ENCODE results near the gene XYLT1.

The XYLT1 gene

GRCh38 chr16:17460890-17461289, 9.9 kb downstream of the XYLT1 start:
- no peak for DNase-seq (ENCODE audit: insufficient read length, low spot score)
- FAIRE-seq = no peak

DNA sequence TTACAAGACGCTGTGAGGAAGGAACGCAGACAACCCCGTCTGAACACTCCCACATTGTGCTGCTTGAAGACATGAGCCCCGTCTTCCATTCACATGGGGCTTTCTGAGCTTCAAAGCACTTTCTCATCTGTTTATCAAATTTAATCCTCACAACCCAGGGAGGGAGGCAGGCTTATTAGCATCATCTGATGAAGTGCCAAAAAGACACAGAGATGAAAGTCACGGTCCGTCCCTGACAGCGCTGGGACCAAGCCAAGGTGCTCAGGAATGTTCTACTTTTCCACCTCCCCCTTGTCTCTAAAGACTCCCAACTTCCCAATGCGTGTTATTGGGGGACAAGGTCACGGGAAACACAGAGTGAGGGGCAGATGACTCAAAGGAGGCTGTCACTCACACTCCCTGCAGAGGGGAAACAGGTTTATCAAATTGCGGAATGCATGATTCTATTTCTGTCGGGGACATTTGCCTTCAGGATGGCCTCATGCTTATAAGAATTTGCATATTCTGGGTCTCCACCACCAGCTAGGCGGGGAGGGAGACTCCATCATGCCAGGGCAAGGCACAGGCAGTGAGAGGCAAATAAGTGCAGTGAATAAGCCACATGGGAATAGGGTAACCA, 10.7 kb downstream of the XYLT1 start:
- no peak for DNase-seq (ENCODE audit: insufficient read length, low spot score)
- FAIRE-seq = peak; percentile 51

- DNase-seq (ENCODE audit: insufficient read length, low spot score) (no peak), FAIRE-seq (no peak)
Observed at GRCh38 chr16:17457997-17458396, 12.8 kb downstream of the XYLT1 start.

DNA sequence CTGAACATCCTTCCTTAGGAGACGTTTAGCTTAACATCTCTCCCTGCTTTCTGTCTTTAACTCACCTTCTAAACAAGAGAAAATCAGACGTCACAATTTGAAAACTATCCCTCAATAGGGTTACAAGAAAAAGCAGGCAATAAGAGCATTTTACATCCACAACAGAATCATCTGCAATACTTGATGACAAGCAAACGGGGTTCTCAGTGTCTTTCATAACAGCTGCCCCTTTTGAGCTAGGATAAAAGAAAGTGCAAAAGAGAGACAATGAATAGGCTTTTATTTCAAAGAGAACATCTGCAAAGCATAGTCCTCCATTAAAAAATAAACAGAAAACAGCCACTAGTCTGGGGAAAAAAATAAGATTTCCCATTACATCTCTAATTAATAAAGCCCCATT, 13.2 kb downstream of the XYLT1 start:
- no peak for DNase-seq (ENCODE audit: insufficient read length, low spot score)
- FAIRE-seq = no peak

DNA sequence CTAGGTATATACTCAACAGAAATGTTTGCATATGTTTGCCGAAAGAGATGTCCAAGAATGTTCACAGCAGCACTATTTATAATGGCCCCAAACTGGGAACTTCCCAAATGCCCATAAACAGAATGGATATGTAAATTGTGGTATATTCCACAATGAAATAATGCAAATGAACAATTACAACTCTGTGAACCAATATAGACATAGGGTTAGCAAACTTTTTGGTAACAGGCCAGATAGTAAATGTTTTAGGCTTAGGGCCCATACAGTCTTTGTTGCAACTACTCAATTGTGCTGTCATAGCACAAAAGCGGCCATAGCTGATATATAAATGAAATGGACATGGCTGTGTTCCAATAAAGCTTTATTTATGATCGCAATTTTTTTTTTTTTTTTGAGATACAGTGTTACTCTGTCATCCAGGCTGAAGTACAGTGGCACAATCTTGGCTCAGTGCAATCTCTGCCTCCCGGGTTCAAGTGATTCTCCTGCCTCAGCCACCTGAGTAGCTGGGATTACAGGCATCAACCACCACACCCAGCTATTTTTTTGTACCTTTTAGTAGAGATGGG, 16.5 kb downstream of the XYLT1 start:
- FAIRE-seq (no peak), DNase-seq (ENCODE audit: insufficient read length, low spot score) (no peak)

DNA sequence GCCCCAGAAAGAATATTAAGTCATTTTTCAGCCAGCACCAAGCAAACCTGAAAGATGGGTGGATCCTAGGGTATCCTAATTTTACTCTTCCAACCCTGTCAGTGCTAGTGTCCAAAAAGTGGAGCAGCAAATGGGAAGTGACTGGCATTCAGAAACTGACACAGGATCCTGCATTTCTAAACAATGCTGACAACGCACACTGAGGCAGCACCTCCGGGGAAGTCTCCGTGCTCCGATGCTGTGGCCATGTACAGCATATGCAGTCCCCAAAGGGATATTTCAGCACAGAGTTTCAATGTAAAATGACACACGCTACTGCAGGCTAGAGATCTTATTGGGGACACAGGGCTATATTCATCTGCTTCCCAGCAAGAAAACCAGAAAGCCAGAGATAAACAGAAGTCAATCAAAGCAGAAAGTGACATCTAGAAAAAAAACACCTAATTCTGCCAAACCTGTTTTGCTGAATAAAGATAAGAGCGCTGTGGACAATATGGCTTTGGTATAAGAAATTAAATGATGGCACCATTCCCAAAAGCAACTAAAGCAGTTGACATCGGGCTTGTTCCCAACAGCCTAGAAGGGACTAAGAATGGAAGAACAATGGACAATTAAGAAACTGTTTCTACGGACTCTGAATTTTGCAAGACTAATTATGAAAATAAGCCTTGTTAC, 17.3 kb downstream of the XYLT1 start:
- FAIRE-seq (no peak), DNase-seq (ENCODE audit: insufficient read length, low spot score) (no peak)

DNA sequence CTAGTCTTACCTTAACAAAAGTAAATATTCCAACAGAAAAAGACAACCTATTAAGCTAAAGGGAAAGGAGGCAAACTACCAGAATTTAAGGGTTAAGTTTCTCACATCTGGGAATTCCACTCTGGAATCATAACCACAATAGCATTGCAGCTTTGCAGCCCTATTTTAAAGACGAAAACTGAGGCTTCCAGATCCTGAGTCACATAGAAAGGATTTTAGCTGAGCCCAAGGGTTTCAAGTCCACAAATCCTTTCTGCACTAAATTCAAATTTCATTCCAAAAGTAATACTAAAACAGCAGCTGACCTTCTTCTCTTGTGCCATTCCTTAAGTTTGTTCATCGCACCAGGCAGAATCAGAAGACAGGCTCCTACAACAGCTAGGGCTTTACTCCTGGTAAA, 17.8 kb downstream of the XYLT1 start:
- DNase-seq (ENCODE audit: insufficient read length, low spot score) (no peak), FAIRE-seq (no peak)

- no peak for DNase-seq (ENCODE audit: insufficient read length, low spot score)
Observed at GRCh38 chr16:17451843-17452242, 18.9 kb downstream of the XYLT1 start.

DNA sequence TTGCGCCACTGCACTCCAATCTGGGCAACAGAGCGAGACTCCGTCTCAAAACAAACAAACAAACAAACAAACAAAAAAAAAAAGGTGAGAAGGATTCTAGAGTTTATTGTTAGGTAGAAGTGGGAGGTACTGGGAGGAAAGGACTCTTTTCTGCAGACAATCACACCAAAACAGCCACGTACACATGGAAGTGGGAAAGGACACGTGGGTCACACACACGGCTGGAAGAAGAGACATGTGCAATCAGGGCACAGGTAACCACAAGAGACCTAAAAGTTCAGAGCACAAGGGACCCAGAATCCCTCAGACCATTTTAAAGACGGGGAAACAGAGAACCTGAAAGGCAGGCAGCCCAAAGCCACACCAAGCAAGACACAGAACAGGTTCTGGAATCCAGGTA, 20.5 kb downstream of the XYLT1 start:
- DNase-seq (ENCODE audit: insufficient read length, low spot score) (no peak), FAIRE-seq (no peak)

More at GRCh38 chr16:17451843-17452242, 18.9 kb downstream of the XYLT1 start:
- no peak for FAIRE-seq

- DNase-seq (ENCODE audit: insufficient read length, low spot score) = no peak
- FAIRE-seq = no peak
Observed at GRCh38 chr16:17448640-17449638, 21.8 kb downstream of the XYLT1 start.

DNA sequence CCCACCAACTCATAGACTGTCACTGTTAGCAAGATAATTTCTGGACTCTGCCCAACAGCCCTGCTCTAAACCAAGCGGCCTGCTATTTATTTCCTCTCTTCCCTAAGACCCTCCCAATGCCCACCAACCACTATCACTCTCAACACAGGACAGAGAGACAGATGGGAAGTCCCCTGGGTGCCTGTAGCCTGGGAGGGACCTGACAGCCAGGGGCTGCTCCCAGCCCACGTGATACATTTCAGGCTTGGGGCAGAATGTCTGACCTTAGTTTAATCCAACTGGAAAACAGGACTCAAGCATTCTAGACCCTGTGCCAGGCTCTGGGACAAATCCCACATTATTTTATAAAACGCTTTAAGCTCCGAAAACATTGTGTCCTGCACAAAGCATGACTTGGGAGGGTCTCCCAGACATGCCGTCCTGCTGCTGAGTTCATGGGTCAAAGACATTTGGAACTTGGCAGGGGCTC, 23.6 kb downstream of the XYLT1 start:
- no peak for DNase-seq (ENCODE audit: insufficient read length, low spot score)
- no peak for FAIRE-seq

GRCh38 chr16:17446661-17447060, 24.1 kb downstream of the XYLT1 start:
- DNase-seq (ENCODE audit: insufficient read length, low spot score) (no peak), FAIRE-seq (no peak)

- FAIRE-seq = no peak
- DNase-seq (ENCODE audit: insufficient read length, low spot score) = no peak
Observed at GRCh38 chr16:17445421-17445820, 25.3 kb downstream of the XYLT1 start.

GRCh38 chr16:17444658-17445057, 26.1 kb downstream of the XYLT1 start:
- DNase-seq (ENCODE audit: insufficient read length, low spot score) (no peak), FAIRE-seq (no peak)

DNA sequence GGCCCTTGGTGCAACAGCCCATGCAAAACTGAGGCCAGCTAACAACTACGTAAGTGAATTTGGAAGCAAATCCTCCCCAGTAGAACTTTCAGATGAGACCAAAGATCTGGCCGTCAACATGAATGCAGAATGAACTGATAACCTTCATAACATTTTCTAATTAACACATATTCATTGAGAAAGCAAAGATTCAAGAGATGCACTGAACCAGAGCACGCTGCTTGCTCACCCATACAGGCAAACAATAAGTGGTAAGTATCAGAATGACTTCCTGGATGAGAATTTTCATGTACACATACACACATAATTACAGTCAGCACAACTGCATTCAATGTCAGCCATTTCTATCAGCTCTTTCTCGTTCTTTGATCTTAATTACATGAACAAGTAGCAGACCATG, 30.6 kb downstream of the XYLT1 start:
- no peak for DNase-seq (ENCODE audit: insufficient read length, low spot score)
- peak; percentile 64 for FAIRE-seq

DNA sequence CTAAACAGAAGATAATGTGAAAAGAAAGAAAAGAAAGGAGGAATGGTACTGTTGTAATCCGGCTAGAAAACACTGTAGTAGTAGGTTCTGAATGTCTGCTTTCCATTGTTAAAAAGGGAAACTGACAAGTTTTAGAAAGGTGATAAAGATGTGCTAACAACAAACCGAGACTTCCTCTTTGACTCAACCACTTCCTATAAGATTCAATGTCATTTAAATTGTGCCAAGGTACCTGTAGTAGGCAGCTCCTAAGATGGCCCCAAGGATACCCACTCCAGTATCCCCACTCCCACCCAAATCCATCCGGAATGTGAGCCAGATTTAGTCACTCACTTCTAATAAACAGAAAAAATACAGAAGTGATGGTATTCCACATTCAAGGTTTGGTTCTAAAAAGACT, 31.2 kb downstream of the XYLT1 start:
- FAIRE-seq (peak; percentile 55), DNase-seq (ENCODE audit: insufficient read length, low spot score) (no peak)

DNA sequence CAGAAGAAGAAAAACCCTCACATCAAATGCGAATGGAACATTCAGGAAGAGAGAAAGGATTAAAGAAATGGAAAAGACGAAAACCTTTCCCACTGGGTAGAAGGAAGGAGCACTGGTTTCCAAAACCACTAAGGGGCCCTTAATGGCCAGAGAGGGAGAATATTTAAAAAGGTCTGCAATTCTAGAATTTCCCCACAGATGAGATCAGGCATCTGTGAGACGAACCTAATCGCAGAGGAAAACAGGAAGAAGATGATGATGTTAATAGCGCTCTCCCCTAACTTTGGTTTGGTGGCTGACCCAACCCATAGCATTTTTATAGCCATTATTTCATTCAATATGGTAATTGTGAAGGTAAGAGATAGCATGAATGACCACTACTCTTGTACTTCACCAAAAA, 32.8 kb downstream of the XYLT1 start:
- no peak for DNase-seq (ENCODE audit: insufficient read length, low spot score)
- no peak for FAIRE-seq

- FAIRE-seq = no peak
Observed at GRCh38 chr16:17437127-17437720, 33.5 kb downstream of the XYLT1 start.

DNA sequence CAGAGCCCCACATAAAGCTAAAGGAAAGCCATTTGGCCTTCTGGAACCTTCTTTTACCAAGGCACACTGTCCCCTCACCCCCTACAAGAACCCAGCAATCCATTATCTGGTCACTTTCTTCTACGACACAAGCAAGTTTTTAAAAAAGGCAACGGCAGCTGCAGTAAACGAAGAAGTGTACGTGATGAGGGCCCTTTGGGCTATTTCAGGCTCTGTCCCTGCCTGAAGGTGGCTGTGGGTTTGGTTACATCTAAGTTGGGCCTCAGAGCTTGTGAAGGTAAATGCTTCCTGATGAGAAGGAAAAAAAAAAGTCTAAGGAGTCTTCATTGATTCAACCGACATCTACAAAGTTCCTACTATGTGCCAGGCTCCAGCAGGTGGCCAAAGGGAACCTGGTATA, 35.4 kb downstream of the XYLT1 start:
- DNase-seq (ENCODE audit: insufficient read length, low spot score) = no peak
- FAIRE-seq = no peak

More at GRCh38 chr16:17437127-17437720, 33.5 kb downstream of the XYLT1 start:
- DNase-seq (ENCODE audit: insufficient read length, low spot score) = no peak

- no peak for FAIRE-seq
- DNase-seq (ENCODE audit: insufficient read length, low spot score) = no peak
Observed at GRCh38 chr16:17433577-17434451, 36.9 kb downstream of the XYLT1 start.

Data from GM19239 (cell line).